ENCODE results near the gene ENC1. TPM values are rescaled to one million over a fixed set of nuclear protein-coding genes. Genes with fewer than 3 reads are reported as not detected.

The ENC1 gene
- total and polyA plus RNA-seq, 12 donors = 2.1 to 9.1 (median 3.7) TPM

- Histone ChIP-seq H3K36me3 (no peaks in the 10 kb centered on the region), H3K27ac (no peak overlapping the region), H3K4me3 (no peak overlapping the region), H3K4me1 (peaks cover 0 to 32% (median 12%) of the 10 kb centered on the region in 9 donors), H3K27me3 (no peaks in the 10 kb centered on the region), H3K9me3 (no peaks in the 10 kb centered on the region)
- DNase-seq = no peak
- intact Hi-C loops (cut with DNase I) = loop anchor here in 2 of 10 donors (5.0 to 10.0 kb wide), 2 partner anchors 42 to 45 kb away; no protein-coding TSS in a partner anchor
- TF ChIP-seq CTCF (IDR thresholded peaks at IDR 0.05) = no peak
- ATAC-seq = no peak
- 91 to 92% methylated on average over 6 of the region's 6 CpGs for WGBS, 2 donors
These were observed 51.1 kb downstream of the ENC1 start for GRCh38 chr5:74589204-74590056.

- H3K27me3 ChIP-seq = no peaks in the 10 kb centered on the region
- H3K27ac ChIP-seq = no peak overlapping the region
- no peak overlapping the region for H3K4me3 ChIP-seq
- H3K9me3 ChIP-seq = no peaks in the 10 kb centered on the region
- no peak for TF ChIP-seq CTCF (IDR thresholded peaks at IDR 0.05)
- peaks cover 0 to 27% (median 9%) of the 10 kb centered on the region in 9 donors for H3K4me1 ChIP-seq
- DNase-seq (no peak), ATAC-seq (no peak)
- intact Hi-C loops (cut with DNase I) = loop anchor here in 1 of 10 donors (10.0 kb wide), 1 partner anchor 46 kb away; no protein-coding TSS in a partner anchor
- WGBS, 2 donors = 91 to 95% methylated on average over 3 of the region's 3 CpGs
- H3K36me3 ChIP-seq = no peaks in the 10 kb centered on the region
These were observed 52.1 kb downstream of the ENC1 start for GRCh38 chr5:74588415-74588814.

GRCh38 chr5:74587890-74588289 lies 52.6 kb downstream of the ENC1 start:
- ATAC-seq (no peak), DNase-seq (no peak)
- no peaks in the 10 kb centered on the region for H3K36me3 ChIP-seq
- H3K27ac ChIP-seq = peak overlapping the region in 3 of 10 donors; percentile 43 to 74 (median 71)
- no peaks in the 10 kb centered on the region for H3K9me3 ChIP-seq
- TF ChIP-seq CTCF (IDR thresholded peaks at IDR 0.05) = no peak
- H3K27me3 ChIP-seq = no peaks in the 10 kb centered on the region
- WGBS, 2 donors = 64 to 70% methylated on average over 2 of the region's 2 CpGs
- peaks cover 0 to 27% (median 9%) of the 10 kb centered on the region in 9 donors for H3K4me1 ChIP-seq
- intact Hi-C loops (cut with DNase I) = loop anchor here in 1 of 10 donors (10.0 kb wide), 1 partner anchor 47 kb away; no protein-coding TSS in a partner anchor
- no peak overlapping the region for H3K4me3 ChIP-seq

- H3K27ac ChIP-seq = peak overlapping the region in 7 of 10 donors; percentile 1 to 74 (median 43)
- no peaks in the 10 kb centered on the region for H3K9me3 ChIP-seq
- intact Hi-C loops (cut with DNase I) = loop anchor here in 1 of 10 donors (10.0 kb wide), 1 partner anchor 48 kb away; no protein-coding TSS in a partner anchor
- peaks cover 0 to 27% (median 9%) of the 10 kb centered on the region in 9 donors for H3K4me1 ChIP-seq
- WGBS, 2 donors = 65 to 66% methylated on average over 4 of the region's 4 CpGs
- DNase-seq (no peak), ATAC-seq (no peak)
- no peaks in the 10 kb centered on the region for H3K27me3 ChIP-seq
- no peak for TF ChIP-seq CTCF (IDR thresholded peaks at IDR 0.05)
- H3K4me3 ChIP-seq = no peak overlapping the region
- no peaks in the 10 kb centered on the region for H3K36me3 ChIP-seq
These were observed 53.2 kb downstream of the ENC1 start for GRCh38 chr5:74587300-74587699.
